ENCODE measurements around the gene YY1. TPM values are rescaled to one million over a fixed set of nuclear protein-coding genes. Genes with fewer than 3 reads are reported as not detected.

Gene YY1
- total and polyA plus RNA-seq, 4 experiments from 2014 or later = 8.9 to 90.3 (median 54.5) TPM

GRCh38 chr14:100239840-100240667 lies 1.1 kb downstream of the YY1 start:
- Mint-ChIP-seq H3K27me3 (no peaks in the 10 kb centered on the region), H3K36me3 (peaks cover 3 to 33% of the 10 kb centered on the region in 2 donors), H3K4me1 (peaks cover 37 to 65% (median 48%) of the 10 kb centered on the region in 4 donors), H3K27ac (peak overlapping the region; percentile 95 to 98 (median 96)), H3K4me3 (peak overlapping the region; percentile 86 to 96 (median 92)), H3K9me3 (peaks cover 0 to 6% (median 0%) of the 10 kb centered on the region in 8 donors)
- intact Hi-C loops (cut with micrococcal nuclease) = loop anchor here (1.0 to 10.0 kb wide), 6 partner anchors 26 to 755 kb away; partner anchors contain the start of genes CCNK and SETD3
- peak; percentile 86 to 91 (median 88) for DNase-seq
- peak overlapping the region; percentile 42 to 92 for H3K4me3 ChIP-seq (ENCODE audit: low read length in 2 of 2)
- no peaks in the 10 kb centered on the region for H3K36me3 ChIP-seq (ENCODE audit: insufficient read depth, low read length)
- H3K27ac ChIP-seq (ENCODE audit: low read depth, low read length) = peak overlapping the region; percentile 84
- no peaks in the 10 kb centered on the region for H3K27me3 ChIP-seq (ENCODE audit: insufficient read depth, low read length)
- H3K9me3 ChIP-seq (ENCODE audit: control insufficient read depth in 1 of 2, low read length in 2 of 2) = no peaks in the 10 kb centered on the region
- ChIA-PET CTCF (ENCODE audit: partially characterized antibody) (interaction anchor here (0.8 to 5.6 kb wide), 18 partner anchors 9 to 174 kb away, joined by 3 to 75 read pairs (median 6); no protein-coding TSS in a partner anchor), POLR2A (ENCODE audit: partially characterized antibody) (interaction anchor here (1.2 to 11.8 kb wide), 10 partner anchors 11 to 307 kb away, joined by 3 to 306 read pairs (median 6); partner anchors contain the start of gene EVL)
- peaks cover 67% of the 10 kb centered on the region for H3K4me1 ChIP-seq (ENCODE audit: insufficient read depth, low read length)

GRCh38 chr14:100240668-100241032 lies 1.7 kb downstream of the YY1 start:
- H3K4me1 ChIP-seq (ENCODE audit: insufficient read depth, low read length) = peaks cover 67% of the 10 kb centered on the region

GRCh38 chr14:100241279-100241678 lies 2.3 kb downstream of the YY1 start:
- Mint-ChIP-seq H3K36me3 (peaks cover 3 to 34% of the 10 kb centered on the region in 2 donors), H3K27me3 (no peaks in the 10 kb centered on the region), H3K27ac (peak overlapping the region; percentile 95 to 98 (median 96)), H3K4me1 (peaks cover 37 to 65% (median 51%) of the 10 kb centered on the region in 4 donors), H3K9me3 (peaks cover 0 to 6% (median 0%) of the 10 kb centered on the region in 8 donors), H3K4me3 (peak overlapping the region; percentile 84 to 96 (median 92))
- ChIA-PET CTCF (ENCODE audit: partially characterized antibody) (interaction anchor here (0.7 to 5.6 kb wide), 21 partner anchors 8 to 175 kb away, joined by 3 to 75 read pairs (median 5); no protein-coding TSS in a partner anchor), POLR2A (ENCODE audit: partially characterized antibody) (interaction anchor here (0.9 to 11.8 kb wide), 12 partner anchors 10 to 306 kb away, joined by 3 to 306 read pairs (median 4); partner anchors contain the start of gene EVL)
- Histone ChIP-seq H3K4me1 (ENCODE audit: insufficient read depth, low read length) (peaks cover 67% of the 10 kb centered on the region), H3K36me3 (ENCODE audit: insufficient read depth, low read length) (no peaks in the 10 kb centered on the region), H3K27me3 (ENCODE audit: insufficient read depth, low read length) (no peaks in the 10 kb centered on the region), H3K27ac (ENCODE audit: low read depth, low read length) (peak overlapping the region; percentile 84), H3K9me3 (ENCODE audit: control insufficient read depth in 1 of 2, low read length in 2 of 2) (no peaks in the 10 kb centered on the region), H3K4me3 (ENCODE audit: low read length in 2 of 2) (peak overlapping the region; percentile 27 to 68)
- intact Hi-C loops (cut with micrococcal nuclease) = loop anchor here (10.0 kb wide), 1 partner anchor 96 kb away; no protein-coding TSS in a partner anchor
- no peak for DNase-seq

More at GRCh38 chr14:100240668-100241032, 1.7 kb downstream of the YY1 start:
- Mint-ChIP-seq H3K27ac (peak overlapping the region; percentile 95 to 98 (median 96)), H3K36me3 (peaks cover 3 to 34% of the 10 kb centered on the region in 2 donors), H3K9me3 (peaks cover 0 to 6% (median 0%) of the 10 kb centered on the region in 8 donors), H3K4me1 (peaks cover 38 to 65% (median 49%) of the 10 kb centered on the region in 4 donors), H3K4me3 (peak overlapping the region; percentile 84 to 96 (median 92)), H3K27me3 (no peaks in the 10 kb centered on the region)
- Histone ChIP-seq H3K9me3 (ENCODE audit: control insufficient read depth in 1 of 2, low read length in 2 of 2) (no peaks in the 10 kb centered on the region), H3K36me3 (ENCODE audit: insufficient read depth, low read length) (no peaks in the 10 kb centered on the region), H3K4me3 (ENCODE audit: low read length in 2 of 2) (peak overlapping the region; percentile 42 to 68), H3K27me3 (ENCODE audit: insufficient read depth, low read length) (no peaks in the 10 kb centered on the region), H3K27ac (ENCODE audit: low read depth, low read length) (peak overlapping the region; percentile 84)
- DNase-seq = peak in 1 of 5 donors; percentile 15
- CTCF ChIA-PET (ENCODE audit: partially characterized antibody) = interaction anchor here (0.8 to 5.6 kb wide), 20 partner anchors 8 to 174 kb away, joined by 3 to 75 read pairs (median 5); no protein-coding TSS in a partner anchor
- intact Hi-C loops (cut with micrococcal nuclease) = loop anchor here (1.0 to 10.0 kb wide), 4 partner anchors 26 to 96 kb away; no protein-coding TSS in a partner anchor
- POLR2A ChIA-PET (ENCODE audit: partially characterized antibody) = interaction anchor here (0.9 to 11.8 kb wide), 11 partner anchors 10 to 306 kb away, joined by 3 to 306 read pairs (median 5); partner anchors contain the start of gene EVL

GRCh38 chr14:100243020-100243419 lies 4.1 kb downstream of the YY1 start:
- H3K36me3 Mint-ChIP-seq = peaks cover 3 to 32% of the 10 kb centered on the region in 2 donors
- peak overlapping the region; percentile 12 for H3K27ac ChIP-seq (ENCODE audit: low read depth, low read length)
- H3K27me3 ChIP-seq (ENCODE audit: insufficient read depth, low read length) = no peaks in the 10 kb centered on the region
- no peaks in the 10 kb centered on the region for H3K9me3 ChIP-seq (ENCODE audit: control insufficient read depth in 1 of 2, low read length in 2 of 2)
- H3K4me3 Mint-ChIP-seq = peak overlapping the region; percentile 55 to 94 (median 77)
- no peaks in the 10 kb centered on the region for H3K36me3 ChIP-seq (ENCODE audit: insufficient read depth, low read length)
- H3K4me3 ChIP-seq (ENCODE audit: low read length in 2 of 2) = no peak overlapping the region
- ChIA-PET POLR2A (ENCODE audit: partially characterized antibody) (interaction anchor here (1.2 to 9.9 kb wide), 5 partner anchors 21 to 175 kb away, joined by 3 to 106 read pairs (median 5); partner anchors contain the start of gene EVL), CTCF (ENCODE audit: partially characterized antibody) (interaction anchor here (1.0 to 5.6 kb wide), 7 partner anchors 10 to 172 kb away, joined by 3 to 75 read pairs (median 4); no protein-coding TSS in a partner anchor)
- DNase-seq = no peak
- peaks cover 0 to 6% (median 0%) of the 10 kb centered on the region in 8 donors for H3K9me3 Mint-ChIP-seq
- no peaks in the 10 kb centered on the region for H3K27me3 Mint-ChIP-seq
- H3K4me1 ChIP-seq (ENCODE audit: insufficient read depth, low read length) = peaks cover 68% of the 10 kb centered on the region
- intact Hi-C loops (cut with micrococcal nuclease) = loop anchor here (10.0 kb wide), 1 partner anchor 98 kb away; no protein-coding TSS in a partner anchor
- peaks cover 39 to 65% (median 51%) of the 10 kb centered on the region in 4 donors for H3K4me1 Mint-ChIP-seq
- peak overlapping the region in 6 of 7 donors; percentile 47 to 95 (median 81) for H3K27ac Mint-ChIP-seq

- Mint-ChIP-seq H3K27me3 (no peaks in the 10 kb centered on the region), H3K36me3 (peaks cover 3 to 29% of the 10 kb centered on the region in 2 donors), H3K4me3 (peak overlapping the region in 7 of 8 donors; percentile 6 to 72 (median 56)), H3K4me1 (peaks cover 54 to 80% (median 64%) of the 10 kb centered on the region in 4 donors), H3K27ac (peak overlapping the region; percentile 64 to 91 (median 76)), H3K9me3 (no peaks in the 10 kb centered on the region)
- intact Hi-C loops (cut with micrococcal nuclease) = loop anchor here (1.0 to 10.0 kb wide), 3 partner anchors 54 to 264 kb away; no protein-coding TSS in a partner anchor
- Histone ChIP-seq H3K9me3 (ENCODE audit: control insufficient read depth in 1 of 2, low read length in 2 of 2) (no peaks in the 10 kb centered on the region), H3K4me1 (ENCODE audit: insufficient read depth, low read length) (peaks cover 93% of the 10 kb centered on the region), H3K36me3 (ENCODE audit: insufficient read depth, low read length) (no peaks in the 10 kb centered on the region), H3K4me3 (ENCODE audit: low read length in 2 of 2) (no peak overlapping the region), H3K27ac (ENCODE audit: low read depth, low read length) (no peak overlapping the region), H3K27me3 (ENCODE audit: insufficient read depth, low read length) (no peaks in the 10 kb centered on the region)
- ChIA-PET POLR2A (ENCODE audit: partially characterized antibody) (interaction anchor here (1.1 to 2.5 kb wide), 6 partner anchors 11 to 165 kb away, joined by 3 to 8 read pairs (median 4); no protein-coding TSS in a partner anchor), CTCF (ENCODE audit: partially characterized antibody) (interaction anchor here (0.6 to 2.7 kb wide), 23 partner anchors 9 to 274 kb away, joined by 3 to 19 read pairs (median 3); partner anchors contain the start of gene DEGS2)
- peak in 4 of 5 donors; percentile 30 to 48 (median 44) for DNase-seq
These were observed 8.0 kb downstream of the YY1 start for GRCh38 chr14:100246809-100247428.

- no peak overlapping the region for H3K4me3 ChIP-seq (ENCODE audit: low read length in 2 of 2)
- H3K27me3 ChIP-seq (ENCODE audit: insufficient read depth, low read length) = no peaks in the 10 kb centered on the region
- Mint-ChIP-seq H3K27ac (peak overlapping the region in 3 of 7 donors; percentile 19 to 73 (median 51)), H3K4me1 (peaks cover 59 to 84% (median 71%) of the 10 kb centered on the region in 4 donors), H3K36me3 (peaks cover 0 to 15% of the 10 kb centered on the region in 2 donors), H3K27me3 (no peaks in the 10 kb centered on the region), H3K4me3 (peak overlapping the region in 6 of 8 donors; percentile 6 to 52 (median 42)), H3K9me3 (no peaks in the 10 kb centered on the region)
- no peaks in the 10 kb centered on the region for H3K36me3 ChIP-seq (ENCODE audit: insufficient read depth, low read length)
- ChIA-PET CTCF (ENCODE audit: partially characterized antibody) (interaction anchor here (1.2 kb wide), 1 partner anchor 58 kb away, joined by 3 read pairs; no protein-coding TSS in a partner anchor), POLR2A (ENCODE audit: partially characterized antibody) (interaction anchor here (2.2 kb wide), 1 partner anchor 10 kb away, joined by 6 read pairs; no protein-coding TSS in a partner anchor)
- H3K9me3 ChIP-seq (ENCODE audit: control insufficient read depth in 1 of 2, low read length in 2 of 2) = no peaks in the 10 kb centered on the region
- peaks cover 89% of the 10 kb centered on the region for H3K4me1 ChIP-seq (ENCODE audit: insufficient read depth, low read length)
- DNase-seq = no peak
- no peak overlapping the region for H3K27ac ChIP-seq (ENCODE audit: low read depth, low read length)
- intact Hi-C loops (cut with micrococcal nuclease) = no loop called here
These were observed 12.0 kb downstream of the YY1 start for GRCh38 chr14:100250732-100251465.

Data from CD4-positive, alpha-beta memory T cell (primary cell).